H1 (cell line): ENCODE measurements around the gene ARHGEF16. TPM values are rescaled to one million over a fixed set of nuclear protein-coding genes. Genes with fewer than 3 reads are reported as not detected.
A peak's percentile ranks its signal among the peaks of the same experiment; 100 is the strongest.

Experiments
- CTCF ChIA-PET: fragments of 300-600 bp; sonication (Branson Sonifier 250); formaldehyde crosslinking; loops from one replicate; lab custom pipeline; 2021; ENCODE audit not compliant: partially characterized antibody; lab: Charles Lee
- POLR2A ChIA-PET: fragments of 300-600 bp; sonication (Branson Sonifier 250); formaldehyde crosslinking; loops from one replicate; lab custom pipeline; 2021; ENCODE audit warnings: inconsistent platforms; ENCODE audit not compliant: partially characterized antibody; lab: Charles Lee
- DNase-seq, 2 experiments: peaks; one replicate each; pipeline versions ENCODE4 v3.0.0 to v3.0.0-alpha.2; 2010 to 2022; ENCODE audit warnings: low spot score in 2 of 2, low read depth in 1 of 2, mixed read lengths in 1 of 2
- FAIRE-seq: peaks from 2 replicates; lab custom pipeline; 2011; peaks lifted over from hg19 to GRCh38; lab: Jason Lieb, UNC
- H2AFZ ChIP-seq: 2 replicates; pipeline ENCODE4 v1.8.1; 2012; ENCODE audit warnings: low read length, inconsistent platforms
- H2AK5ac ChIP-seq: 2 replicates; pipeline ENCODE4 v1.6.1; 2013; ENCODE audit warnings: low read depth, low read length
- H2BK120ac ChIP-seq: replicated peaks from 2 replicates; pipeline ENCODE3; 2013; ENCODE audit warnings: low read depth, low read length, inconsistent platforms
- H2BK12ac ChIP-seq: 2 replicates; pipeline ENCODE4 v1.6.1; 2013; ENCODE audit warnings: low read depth, low read length
- H2BK15ac ChIP-seq: 2 replicates; pipeline ENCODE4 v1.6.1; 2013; ENCODE audit warnings: low read length
- H2BK20ac ChIP-seq: 2 replicates; pipeline ENCODE4 v1.6.1; 2013; ENCODE audit warnings: low read length
- H2BK5ac ChIP-seq: 2 replicates; pipeline ENCODE4 v1.6.1; 2013; ENCODE audit warnings: low read depth, low read length
- H3K14ac ChIP-seq: 2 replicates; pipeline ENCODE4 v1.6.1; 2013; ENCODE audit warnings: inconsistent platforms; ENCODE audit not compliant: insufficient read length
- H3K18ac ChIP-seq: 2 replicates; pipeline ENCODE4 v1.6.1; 2013; ENCODE audit warnings: low read length; ENCODE audit errors: extremely low read depth
- H3K23ac ChIP-seq: 2 replicates; pipeline ENCODE4 v1.6.1; 2013; ENCODE audit warnings: inconsistent platforms; ENCODE audit not compliant: insufficient read length
- H3K23me2 ChIP-seq: 2 replicates; pipeline ENCODE4 v1.6.1; 2013; ENCODE audit warnings: low read depth, low read length
- H3K27ac ChIP-seq: 2 replicates; pipeline ENCODE4 v1.6.1; 2011; ENCODE audit warnings: low read depth, low read length, inconsistent platforms
- H3K27me3 ChIP-seq, 4 experiments: replicated peaks in 1 of 4; 1 replicate in 1 of 4; 2 replicates in 3 of 4; pipeline versions ENCODE4 v1.6.1 to v1.8.1; 2011 to 2013; ENCODE audit warnings: low read length in 3 of 4, mild to moderate bottlenecking in 3 of 4, inconsistent platforms in 2 of 4, mixed read lengths in 2 of 4, moderate library complexity in 1 of 4; ENCODE audit not compliant: control insufficient read depth in 3 of 4, insufficient read depth in 3 of 4; ENCODE audit errors: extremely low read depth in 1 of 4
- H3K36me3 ChIP-seq, 4 experiments: 2 replicates each; pipeline versions ENCODE4 v1.6.1 to v1.8.1; 2011 to 2013; ENCODE audit warnings: mild to moderate bottlenecking in 4 of 4, low read length in 3 of 4, moderate library complexity in 2 of 4, control low read depth in 1 of 4, inconsistent platforms in 1 of 4; ENCODE audit not compliant: insufficient read depth in 4 of 4, control insufficient read depth in 2 of 4
- H3K4ac ChIP-seq: replicated peaks from 2 replicates; pipeline ENCODE3; 2013; ENCODE audit warnings: low read length, low read depth, mixed read lengths, inconsistent platforms; ENCODE audit not compliant: insufficient read length
- H3K4me1 ChIP-seq, 4 experiments: replicated peaks in 1 of 4; 1 replicate in 1 of 4; 2 replicates in 3 of 4; pipeline versions ENCODE4 v1.6.1 to v1.8.1; 2011 to 2013; ENCODE audit warnings: low read length in 3 of 4, inconsistent platforms in 2 of 4, mixed read lengths in 1 of 4; ENCODE audit not compliant: insufficient read depth in 4 of 4, control insufficient read depth in 3 of 4
- H3K4me2 ChIP-seq, 2 experiments: 2 replicates each; pipeline versions ENCODE4 v1.6.1 to v1.8.1; 2011 to 2013; ENCODE audit warnings: low read depth in 2 of 2, low read length in 2 of 2, control low read depth in 1 of 2, inconsistent platforms in 1 of 2, mild to moderate bottlenecking in 1 of 2; ENCODE audit not compliant: insufficient read depth in 1 of 2
- H3K4me3 ChIP-seq, 4 experiments: fragments of 200-600, 300-600 bp in 1 of 4; sonication (generic), shearing (Covaris generic), sonication (Bioruptor Twin) in 1 of 4; 2 replicates each; pipeline versions ENCODE4 v1.5.1 to v1.8.1; 2011 to 2016; ENCODE audit warnings: low read length in 4 of 4, low read depth in 3 of 4, control low read depth in 2 of 4, inconsistent platforms in 2 of 4, mild to moderate bottlenecking in 2 of 4, mixed read lengths in 1 of 4, moderate library complexity in 1 of 4; ENCODE audit not compliant: insufficient read depth in 2 of 4; ENCODE audit errors: extremely low read depth in 1 of 4
- H3K56ac ChIP-seq: replicated peaks from 2 replicates; pipeline ENCODE3; 2013; ENCODE audit warnings: low read depth, mild to moderate bottlenecking, mixed read lengths, low read length, inconsistent platforms; ENCODE audit not compliant: insufficient read length
- H3K79me1 ChIP-seq: 2 replicates; pipeline ENCODE4 v1.6.1; 2013; ENCODE audit warnings: low read depth, low read length, control low read depth
- H3K79me2 ChIP-seq, 2 experiments: 2 replicates each; pipeline versions ENCODE4 v1.6.1 to v1.8.1; 2012 to 2013; ENCODE audit warnings: low read length in 2 of 2, mild to moderate bottlenecking in 2 of 2, inconsistent platforms in 1 of 2; ENCODE audit not compliant: insufficient read depth in 2 of 2, control insufficient read depth in 1 of 2
- H3K9ac ChIP-seq, 4 experiments: replicated peaks in 1 of 4; 1 replicate in 1 of 4; 2 replicates in 3 of 4; pipeline versions ENCODE4 v1.6.1 to v1.8.1; 2011 to 2013; ENCODE audit warnings: low read depth in 3 of 4, low read length in 3 of 4, control low read depth in 2 of 4, mild to moderate bottlenecking in 2 of 4, moderate library complexity in 2 of 4, inconsistent platforms in 1 of 4; ENCODE audit errors: extremely low read depth in 1 of 4
- H3K9me3 ChIP-seq, 2 experiments: 2 replicates each; pipeline versions ENCODE4 v1.6.1 to v1.8.1; 2012 to 2013; ENCODE audit warnings: mild to moderate bottlenecking in 2 of 2, moderate library complexity in 2 of 2, control low read depth in 1 of 2, inconsistent platforms in 1 of 2, low read depth in 1 of 2, low read length in 1 of 2, mixed read lengths in 1 of 2; ENCODE audit not compliant: insufficient read depth in 2 of 2
- H4K20me1 ChIP-seq, 2 experiments: replicated peaks in 1 of 2; 2 replicates each; pipeline versions ENCODE3 to v1.8.1; 2011 to 2013; ENCODE audit warnings: inconsistent platforms in 2 of 2, low read length in 2 of 2, mild to moderate bottlenecking in 1 of 2; ENCODE audit not compliant: insufficient read depth in 2 of 2, control insufficient read depth in 1 of 2
- H4K5ac ChIP-seq: 2 replicates; pipeline ENCODE4 v1.6.1; 2013; ENCODE audit warnings: low read length, low read depth, mixed read lengths, inconsistent platforms; ENCODE audit not compliant: insufficient read length
- H4K8ac ChIP-seq: 2 replicates; pipeline ENCODE4 v1.8.0; 2013; ENCODE audit warnings: mild to moderate bottlenecking, moderate library complexity, low read length, inconsistent platforms; ENCODE audit not compliant: insufficient read depth; ENCODE audit errors: extremely low read depth
- H4K91ac ChIP-seq: replicated peaks from 2 replicates; pipeline ENCODE3; 2013; ENCODE audit warnings: low read length, mixed read lengths, inconsistent platforms; ENCODE audit not compliant: insufficient read length
- ASH2L ChIP-seq: fragments of 200-600, 300-600 bp; sonication (generic); IDR thresholded peaks from one replicate; pipeline ENCODE4 v1.7.1; 2017; ENCODE audit warnings: low read length
- ATF2 ChIP-seq: IDR thresholded peaks from 2 replicates; pipeline ENCODE4 v1.6.1; 2012; ENCODE audit warnings: low read length, inconsistent platforms
- CHD1 ChIP-seq: IDR thresholded peaks from 2 replicates; pipeline ENCODE4 v1.6.1; 2012; ENCODE audit warnings: low read depth, low read length, improper control_type of control experiment
- CHD2 ChIP-seq: IDR thresholded peaks from 2 replicates; pipeline ENCODE4 v1.6.1; 2012; ENCODE audit warnings: low read length, improper control_type of control experiment
- EGR1 ChIP-seq: IDR thresholded peaks from 2 replicates; pipeline ENCODE4 v1.6.1; 2011; ENCODE audit warnings: low read depth, low read length, borderline replicate concordance
- HDAC6 ChIP-seq: IDR thresholded peaks from one replicate; pipeline ENCODE4 v1.7.1; 2012; ENCODE audit warnings: low read depth, mild to moderate bottlenecking, inconsistent platforms, low read length, moderate library complexity
- POLR2A ChIP-seq, 2 experiments: IDR thresholded peaks; 1 replicate in 1 of 2; 2 replicates in 1 of 2; pipeline ENCODE4 v1.6.1; 2011; ENCODE audit warnings: low read depth in 2 of 2, low read length in 2 of 2, mild to moderate bottlenecking in 2 of 2; ENCODE audit errors: control extremely low read depth in 1 of 2
- POLR2AphosphoS5 ChIP-seq: IDR thresholded peaks from 2 replicates; pipeline ENCODE4 v1.6.1; 2011; ENCODE audit warnings: low read depth, low read length
- RAD21 ChIP-seq, 2 experiments: IDR thresholded peaks in 1 of 2; conservative IDR thresholded peaks in 1 of 2; 2 replicates each; pipeline ENCODE4 v1.6.1; 2011; ENCODE audit warnings: low read depth in 2 of 2, low read length in 2 of 2, improper control_type of control experiment in 1 of 2, inconsistent platforms in 1 of 2, mild to moderate bottlenecking in 1 of 2, moderate library complexity in 1 of 2
- SIN3A ChIP-seq, 2 experiments: IDR thresholded peaks in 1 of 2; conservative IDR thresholded peaks in 1 of 2; 2 replicates each; pipeline ENCODE4 v1.6.1; 2011 to 2012; ENCODE audit warnings: low read length in 2 of 2, improper control_type of control experiment in 1 of 2, low read depth in 1 of 2, mild to moderate bottlenecking in 1 of 2
- SIX5 ChIP-seq: IDR thresholded peaks from 2 replicates; pipeline ENCODE4 v1.6.1; 2011; ENCODE audit warnings: mild to moderate bottlenecking, low read depth, low read length
- WGBS, 2 experiments: shearing (Covaris generic) in 1 of 2; methylation state at CpG; one replicate each; pipeline versions ENCODE4 v1.1.6 to v1.1.7; 2013 to 2015; ENCODE audit warnings: low lambda C conversion rate in 2 of 2, mixed read lengths in 2 of 2, inconsistent platforms in 1 of 2, low coverage in 1 of 2, missing lambda C conversion rate in 1 of 2; ENCODE audit not compliant: insufficient replicate concordance in 2 of 2, insufficient coverage in 1 of 2, insufficient read length in 1 of 2; ENCODE audit errors: extremely low coverage in 1 of 2, missing lambda C conversion rate in 1 of 2; 5-methylcytosine and 5-hydroxymethylcytosine counted together
- polyA plus RNA-seq, 7 experiments: library from polyadenylated mRNA; depleted of rRNA in 3 of 7; stranded (reverse) in 5 of 7; unstranded in 2 of 7; fragments of >200 nt in 5 of 7; fragments of 200-250 nt in 2 of 7; gene quantifications; 1 replicate in 5 of 7; 2 replicates in 1 of 7; 4 replicates in 1 of 7; pipeline versions ENCODE4 v1.2.1 to v1.2.3, GENCODE V29; 2011 to 2013; ENCODE audit warnings: missing spikeins in 2 of 7, mixed read lengths in 2 of 7
- total RNA-seq: library from RNA; stranded (reverse); fragmentation: NEBNext Ultra II Directional; extraction: Animal tissue kit (Norgen Biotek cat#: 25700); gene quantifications from 2 replicates; pipeline ENCODE4 v1.2.1, GENCODE V29; 2021
- TF ChIP-seq, protein P1 (sequence below): IDR thresholded peaks from 2 replicates; pipeline ENCODE4 v1.6.1; 2012; ENCODE audit warnings: inconsistent platforms

ARHGEF16 gene
- total and polyA plus RNA-seq, 2 of the 8 experiments (the other 6 are each of a cell fraction or from before 2014, with no cell fraction given), result 18.3 to 20.7 TPM

- no peak overlapping the region for H3K14ac ChIP-seq
- no peaks in the 10 kb centered on the region for H4K20me1 ChIP-seq
- H3K4ac ChIP-seq, result no peak overlapping the region
- H3K23me2 ChIP-seq, result no peaks in the 10 kb centered on the region
- H2AK5ac ChIP-seq, result no peak overlapping the region
- no peak overlapping the region for H2BK5ac ChIP-seq
- H3K79me1 ChIP-seq, result no peaks in the 10 kb centered on the region
- H2BK120ac ChIP-seq, result no peak overlapping the region
- H3K9me3 ChIP-seq, result no peaks in the 10 kb centered on the region
- no peak overlapping the region for H3K4me2 ChIP-seq
- H3K56ac ChIP-seq, result no peak overlapping the region
- 89% methylated on average over 9 of the region's 9 CpGs; no CpG with 5 or more reads in 1 of the 2 experiments for WGBS, 2 experiments
- no peak overlapping the region for H4K5ac ChIP-seq
- peaks cover 0 to 3% (median 1%) of the 10 kb centered on the region in 4 experiments; a peak in 3 of 7 replicates for H3K4me1 ChIP-seq
- H4K91ac ChIP-seq, result no peak overlapping the region
- peak overlapping the region; percentile 65; the same call in 1 of the 2 replicates for H4K8ac ChIP-seq
- no peaks in the 10 kb centered on the region for H3K79me2 ChIP-seq
- H3K23ac ChIP-seq, result no peak overlapping the region
- FAIRE-seq (no peak), DNase-seq (no peak)
- H3K4me3 ChIP-seq, result no peak overlapping the region
- H2BK20ac ChIP-seq, result no peak overlapping the region
- H2BK15ac ChIP-seq, result no peak overlapping the region
- no peaks in the 10 kb centered on the region for H3K36me3 ChIP-seq
- no peak overlapping the region for H3K18ac ChIP-seq
- H2BK12ac ChIP-seq, result no peak overlapping the region
- no peak overlapping the region for H2AFZ ChIP-seq
- no peak overlapping the region for H3K9ac ChIP-seq
- peaks cover 0 to 2% (median under 1%) of the 10 kb centered on the region in 4 experiments; a peak in 1 of 7 replicates for H3K27me3 ChIP-seq
- POLR2A ChIA-PET, result interaction anchor here (0.9 kb wide), 1 partner anchor 9 kb away, joined by 5 read pairs; no protein-coding TSS in a partner anchor
- CTCF ChIA-PET, result interaction anchor here (0.7 to 3.0 kb wide), 3 partner anchors 14 to 184 kb away, joined by 3 to 8 read pairs (median 4); no protein-coding TSS in a partner anchor
- no peak overlapping the region for H3K27ac ChIP-seq
- TF ChIP-seq SIN3A (conservative IDR thresholded peaks at IDR 0.05 in 1 of 2, IDR thresholded peaks at IDR 0.05 in 1 of 2; ENCODE audit: low read depth in 1 of 2, low read length in 2 of 2), result no peak
- no peak for TF ChIP-seq CHD1
- TF ChIP-seq CHD2, result no peak
- no peak for TF ChIP-seq POLR2AphosphoS5
- TF ChIP-seq ASH2L, result no peak
- no peak for TF ChIP-seq RAD21 (IDR thresholded peaks at IDR 0.05 in 1 of 2, conservative IDR thresholded peaks at IDR 0.05 in 1 of 2; ENCODE audit: low read depth in 2 of 2, low read length in 2 of 2)
- TF ChIP-seq POLR2A (IDR thresholded peaks at IDR 0.05; ENCODE audit: control extremely low read depth in 1 of 2, low read depth in 2 of 2, low read length in 2 of 2), result no peak
- TF ChIP-seq EGR1, result no peak
- TF ChIP-seq SIX5, result no peak
- no peak for TF ChIP-seq ATF2
- TF ChIP-seq, protein P1, sequence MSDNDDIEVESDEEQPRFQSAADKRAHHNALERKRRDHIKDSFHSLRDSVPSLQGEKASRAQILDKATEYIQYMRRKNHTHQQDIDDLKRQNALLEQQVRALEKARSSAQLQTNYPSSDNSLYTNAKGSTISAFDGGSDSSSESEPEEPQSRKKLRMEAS, result no peak
- no peak for TF ChIP-seq HDAC6
Observed at GRCh38 chr1:3438661-3439180, 15.7 kb upstream of the ARHGEF16 start.
